ENCODE data around the gene CAMK1G. TPM values are rescaled to one million over a fixed set of nuclear protein-coding genes. Genes with fewer than 3 reads are reported as not detected.

CAMK1G gene
- total and polyA plus RNA-seq, 2 experiments from 2014 or later: 0.32 to 0.76 TPM

DNA sequence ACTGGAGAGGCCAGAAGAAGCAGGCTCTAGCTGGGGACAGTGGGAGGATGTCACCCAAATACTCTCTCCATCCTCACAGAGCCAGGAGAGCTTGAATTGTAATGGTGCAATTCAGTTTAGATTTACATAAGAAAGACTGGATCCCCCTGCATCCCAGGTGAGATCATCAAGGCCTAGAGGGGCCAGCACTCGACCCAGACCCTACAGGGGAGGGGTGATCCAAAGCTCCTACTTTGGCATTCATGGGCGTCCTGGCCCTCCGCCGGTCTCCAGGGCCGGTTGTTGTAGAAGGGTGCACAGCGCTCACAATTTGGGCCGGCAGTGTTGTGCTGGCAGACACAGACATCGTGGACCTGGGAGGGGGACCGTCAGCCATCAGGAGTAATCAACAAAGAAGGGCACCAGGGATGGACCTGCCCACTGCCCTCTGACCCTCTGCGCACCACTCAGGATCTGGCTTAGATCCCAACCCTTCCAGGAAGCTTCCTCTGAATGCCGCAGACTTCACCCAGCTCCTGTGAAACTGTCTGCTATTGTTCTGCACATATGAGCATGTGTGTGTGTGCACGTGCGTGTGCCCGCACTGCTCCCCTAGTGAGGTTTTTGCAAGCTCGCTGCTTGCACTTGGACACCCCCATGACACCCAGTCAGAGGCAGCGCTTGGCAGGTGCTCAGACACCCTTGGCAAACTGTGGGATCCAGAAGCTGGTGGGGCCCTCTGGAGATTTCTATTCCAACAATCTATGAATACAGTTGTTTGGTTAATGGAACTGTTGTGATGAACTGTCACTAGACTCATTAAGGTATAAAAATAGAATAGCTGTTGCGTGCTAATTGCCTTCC is 47.1 kb downstream of the CAMK1G start:
- ATAC-seq (peak; percentile 68), DNase-seq (ENCODE audit: low spot score) (peak; percentile 73)
- Histone ChIP-seq H3K4me1 (ENCODE audit: insufficient read depth) (peaks cover 15% of the 10 kb centered on the region), H3K27ac (ENCODE audit: low read depth) (no peak overlapping the region), H3F3A (replicated peaks; ENCODE audit: low read depth) (no peaks in the 10 kb centered on the region), H3K9me2 (ENCODE audit: insufficient read depth) (peaks cover 5% of the 10 kb centered on the region; the same call in 1 of the 2 replicates), H3K27me3 (ENCODE audit: insufficient read depth) (no peaks in the 10 kb centered on the region), H3K4me2 (peak overlapping the region; percentile 37), H3K79me2 (replicated peaks; ENCODE audit: insufficient read depth) (no peaks in the 10 kb centered on the region), H2AFZ (peak overlapping the region; percentile 2; the same call in 1 of the 2 replicates), H4K20me1 (replicated peaks; ENCODE audit: insufficient read depth) (no peaks in the 10 kb centered on the region), H3K4me3 (no peak overlapping the region), H3K36me3 (ENCODE audit: insufficient read depth) (no peaks in the 10 kb centered on the region)
- Mint-ChIP-seq H3K27ac (peak overlapping the region; percentile 36; the same call in 1 of the 2 replicates), H3K36me3 (ENCODE audit: low read depth) (no peaks in the 10 kb centered on the region), H3K4me1 (peaks cover 34% of the 10 kb centered on the region), H3K4me3 (no peak overlapping the region), H3K27me3 (ENCODE audit: insufficient read depth, low read depth, poor library complexity) (peaks cover 9% of the 10 kb centered on the region), H3K9me3 (no peaks in the 10 kb centered on the region; the same call in 2 of the 3 replicates)
- TF ChIP-seq, protein P1, sequence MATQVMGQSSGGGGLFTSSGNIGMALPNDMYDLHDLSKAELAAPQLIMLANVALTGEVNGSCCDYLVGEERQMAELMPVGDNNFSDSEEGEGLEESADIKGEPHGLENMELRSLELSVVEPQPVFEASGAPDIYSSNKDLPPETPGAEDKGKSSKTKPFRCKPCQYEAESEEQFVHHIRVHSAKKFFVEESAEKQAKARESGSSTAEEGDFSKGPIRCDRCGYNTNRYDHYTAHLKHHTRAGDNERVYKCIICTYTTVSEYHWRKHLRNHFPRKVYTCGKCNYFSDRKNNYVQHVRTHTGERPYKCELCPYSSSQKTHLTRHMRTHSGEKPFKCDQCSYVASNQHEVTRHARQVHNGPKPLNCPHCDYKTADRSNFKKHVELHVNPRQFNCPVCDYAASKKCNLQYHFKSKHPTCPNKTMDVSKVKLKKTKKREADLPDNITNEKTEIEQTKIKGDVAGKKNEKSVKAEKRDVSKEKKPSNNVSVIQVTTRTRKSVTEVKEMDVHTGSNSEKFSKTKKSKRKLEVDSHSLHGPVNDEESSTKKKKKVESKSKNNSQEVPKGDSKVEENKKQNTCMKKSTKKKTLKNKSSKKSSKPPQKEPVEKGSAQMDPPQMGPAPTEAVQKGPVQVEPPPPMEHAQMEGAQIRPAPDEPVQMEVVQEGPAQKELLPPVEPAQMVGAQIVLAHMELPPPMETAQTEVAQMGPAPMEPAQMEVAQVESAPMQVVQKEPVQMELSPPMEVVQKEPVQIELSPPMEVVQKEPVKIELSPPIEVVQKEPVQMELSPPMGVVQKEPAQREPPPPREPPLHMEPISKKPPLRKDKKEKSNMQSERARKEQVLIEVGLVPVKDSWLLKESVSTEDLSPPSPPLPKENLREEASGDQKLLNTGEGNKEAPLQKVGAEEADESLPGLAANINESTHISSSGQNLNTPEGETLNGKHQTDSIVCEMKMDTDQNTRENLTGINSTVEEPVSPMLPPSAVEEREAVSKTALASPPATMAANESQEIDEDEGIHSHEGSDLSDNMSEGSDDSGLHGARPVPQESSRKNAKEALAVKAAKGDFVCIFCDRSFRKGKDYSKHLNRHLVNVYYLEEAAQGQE (IDR thresholded peaks at IDR 0.05; ENCODE audit: unreplicated experiment): no peak
- TF ChIP-seq, protein P2, sequence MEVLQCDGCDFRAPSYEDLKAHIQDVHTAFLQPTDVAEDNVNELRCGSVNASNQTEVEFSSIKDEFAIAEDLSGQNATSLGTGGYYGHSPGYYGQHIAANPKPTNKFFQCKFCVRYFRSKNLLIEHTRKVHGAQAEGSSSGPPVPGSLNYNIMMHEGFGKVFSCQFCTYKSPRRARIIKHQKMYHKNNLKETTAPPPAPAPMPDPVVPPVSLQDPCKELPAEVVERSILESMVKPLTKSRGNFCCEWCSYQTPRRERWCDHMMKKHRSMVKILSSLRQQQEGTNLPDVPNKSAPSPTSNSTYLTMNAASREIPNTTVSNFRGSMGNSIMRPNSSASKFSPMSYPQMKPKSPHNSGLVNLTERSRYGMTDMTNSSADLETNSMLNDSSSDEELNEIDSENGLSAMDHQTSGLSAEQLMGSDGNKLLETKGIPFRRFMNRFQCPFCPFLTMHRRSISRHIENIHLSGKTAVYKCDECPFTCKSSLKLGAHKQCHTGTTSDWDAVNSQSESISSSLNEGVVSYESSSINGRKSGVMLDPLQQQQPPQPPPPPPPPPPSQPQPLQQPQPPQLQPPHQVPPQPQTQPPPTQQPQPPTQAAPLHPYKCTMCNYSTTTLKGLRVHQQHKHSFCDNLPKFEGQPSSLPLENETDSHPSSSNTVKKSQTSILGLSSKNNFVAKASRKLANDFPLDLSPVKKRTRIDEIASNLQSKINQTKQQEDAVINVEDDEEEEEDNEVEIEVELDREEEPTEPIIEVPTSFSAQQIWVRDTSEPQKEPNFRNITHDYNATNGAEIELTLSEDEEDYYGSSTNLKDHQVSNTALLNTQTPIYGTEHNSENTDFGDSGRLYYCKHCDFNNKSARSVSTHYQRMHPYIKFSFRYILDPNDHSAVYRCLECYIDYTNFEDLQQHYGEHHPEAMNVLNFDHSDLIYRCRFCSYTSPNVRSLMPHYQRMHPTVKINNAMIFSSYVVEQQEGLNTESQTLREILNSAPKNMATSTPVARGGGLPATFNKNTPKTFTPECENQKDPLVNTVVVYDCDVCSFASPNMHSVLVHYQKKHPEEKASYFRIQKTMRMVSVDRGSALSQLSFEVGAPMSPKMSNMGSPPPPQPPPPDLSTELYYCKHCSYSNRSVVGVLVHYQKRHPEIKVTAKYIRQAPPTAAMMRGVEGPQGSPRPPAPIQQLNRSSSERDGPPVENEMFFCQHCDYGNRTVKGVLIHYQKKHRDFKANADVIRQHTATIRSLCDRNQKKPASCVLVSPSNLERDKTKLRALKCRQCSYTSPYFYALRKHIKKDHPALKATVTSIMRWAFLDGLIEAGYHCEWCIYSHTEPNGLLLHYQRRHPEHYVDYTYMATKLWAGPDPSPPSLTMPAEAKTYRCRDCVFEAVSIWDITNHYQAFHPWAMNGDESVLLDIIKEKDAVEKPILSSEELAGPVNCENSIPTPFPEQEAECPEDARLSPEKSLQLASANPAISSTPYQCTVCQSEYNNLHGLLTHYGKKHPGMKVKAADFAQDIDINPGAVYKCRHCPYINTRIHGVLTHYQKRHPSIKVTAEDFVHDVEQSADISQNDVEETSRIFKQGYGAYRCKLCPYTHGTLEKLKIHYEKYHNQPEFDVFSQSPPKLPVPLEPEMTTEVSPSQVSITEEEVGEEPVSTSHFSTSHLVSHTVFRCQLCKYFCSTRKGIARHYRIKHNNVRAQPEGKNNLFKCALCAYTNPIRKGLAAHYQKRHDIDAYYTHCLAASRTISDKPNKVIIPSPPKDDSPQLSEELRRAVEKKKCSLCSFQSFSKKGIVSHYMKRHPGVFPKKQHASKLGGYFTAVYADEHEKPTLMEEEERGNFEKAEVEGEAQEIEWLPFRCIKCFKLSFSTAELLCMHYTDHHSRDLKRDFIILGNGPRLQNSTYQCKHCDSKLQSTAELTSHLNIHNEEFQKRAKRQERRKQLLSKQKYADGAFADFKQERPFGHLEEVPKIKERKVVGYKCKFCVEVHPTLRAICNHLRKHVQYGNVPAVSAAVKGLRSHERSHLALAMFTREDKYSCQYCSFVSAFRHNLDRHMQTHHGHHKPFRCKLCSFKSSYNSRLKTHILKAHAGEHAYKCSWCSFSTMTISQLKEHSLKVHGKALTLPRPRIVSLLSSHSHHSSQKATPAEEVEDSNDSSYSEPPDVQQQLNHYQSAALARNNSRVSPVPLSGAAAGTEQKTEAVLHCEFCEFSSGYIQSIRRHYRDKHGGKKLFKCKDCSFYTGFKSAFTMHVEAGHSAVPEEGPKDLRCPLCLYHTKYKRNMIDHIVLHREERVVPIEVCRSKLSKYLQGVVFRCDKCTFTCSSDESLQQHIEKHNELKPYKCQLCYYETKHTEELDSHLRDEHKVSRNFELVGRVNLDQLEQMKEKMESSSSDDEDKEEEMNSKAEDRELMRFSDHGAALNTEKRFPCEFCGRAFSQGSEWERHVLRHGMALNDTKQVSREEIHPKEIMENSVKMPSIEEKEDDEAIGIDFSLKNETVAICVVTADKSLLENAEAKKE (CRISPR knock-in tag; IDR thresholded peaks at IDR 0.05): peak; percentile 53; the same call in 1 of the 2 replicates
- TF ChIP-seq STAT1 (IDR thresholded peaks at IDR 0.05; ENCODE audit: unreplicated experiment): no peak
- TF ChIP-seq ZNF331 (CRISPR knock-in tag; IDR thresholded peaks at IDR 0.05; ENCODE audit: low read depth): no peak
- TF ChIP-seq POLR2AphosphoS5 (IDR thresholded peaks at IDR 0.05; ENCODE audit: low read depth): no peak
- TF ChIP-seq CREB1 (CRISPR knock-in tag; IDR thresholded peaks at IDR 0.05; ENCODE audit: low read depth): no peak
- TF ChIP-seq NANOG (IDR thresholded peaks at IDR 0.05; ENCODE audit: borderline replicate concordance): peak; percentile 62
- TF ChIP-seq, protein P3, sequence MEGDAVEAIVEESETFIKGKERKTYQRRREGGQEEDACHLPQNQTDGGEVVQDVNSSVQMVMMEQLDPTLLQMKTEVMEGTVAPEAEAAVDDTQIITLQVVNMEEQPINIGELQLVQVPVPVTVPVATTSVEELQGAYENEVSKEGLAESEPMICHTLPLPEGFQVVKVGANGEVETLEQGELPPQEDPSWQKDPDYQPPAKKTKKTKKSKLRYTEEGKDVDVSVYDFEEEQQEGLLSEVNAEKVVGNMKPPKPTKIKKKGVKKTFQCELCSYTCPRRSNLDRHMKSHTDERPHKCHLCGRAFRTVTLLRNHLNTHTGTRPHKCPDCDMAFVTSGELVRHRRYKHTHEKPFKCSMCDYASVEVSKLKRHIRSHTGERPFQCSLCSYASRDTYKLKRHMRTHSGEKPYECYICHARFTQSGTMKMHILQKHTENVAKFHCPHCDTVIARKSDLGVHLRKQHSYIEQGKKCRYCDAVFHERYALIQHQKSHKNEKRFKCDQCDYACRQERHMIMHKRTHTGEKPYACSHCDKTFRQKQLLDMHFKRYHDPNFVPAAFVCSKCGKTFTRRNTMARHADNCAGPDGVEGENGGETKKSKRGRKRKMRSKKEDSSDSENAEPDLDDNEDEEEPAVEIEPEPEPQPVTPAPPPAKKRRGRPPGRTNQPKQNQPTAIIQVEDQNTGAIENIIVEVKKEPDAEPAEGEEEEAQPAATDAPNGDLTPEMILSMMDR (conservative IDR thresholded peaks at IDR 0.05; ENCODE audit: low read depth in 2 of 2): no peak
- TF ChIP-seq JUNB (IDR thresholded peaks at IDR 0.05; ENCODE audit: unreplicated experiment): no peak
- TF ChIP-seq EZH2 (IDR thresholded peaks at IDR 0.05; ENCODE audit: low read depth, unreplicated experiment): no peak
- no peak for TF ChIP-seq EZH2phosphoT487 (IDR thresholded peaks at IDR 0.05; ENCODE audit: unreplicated experiment)
- TF ChIP-seq ZNF114 (CRISPR knock-in tag; IDR thresholded peaks at IDR 0.05): no peak
- TF ChIP-seq, protein P4, sequence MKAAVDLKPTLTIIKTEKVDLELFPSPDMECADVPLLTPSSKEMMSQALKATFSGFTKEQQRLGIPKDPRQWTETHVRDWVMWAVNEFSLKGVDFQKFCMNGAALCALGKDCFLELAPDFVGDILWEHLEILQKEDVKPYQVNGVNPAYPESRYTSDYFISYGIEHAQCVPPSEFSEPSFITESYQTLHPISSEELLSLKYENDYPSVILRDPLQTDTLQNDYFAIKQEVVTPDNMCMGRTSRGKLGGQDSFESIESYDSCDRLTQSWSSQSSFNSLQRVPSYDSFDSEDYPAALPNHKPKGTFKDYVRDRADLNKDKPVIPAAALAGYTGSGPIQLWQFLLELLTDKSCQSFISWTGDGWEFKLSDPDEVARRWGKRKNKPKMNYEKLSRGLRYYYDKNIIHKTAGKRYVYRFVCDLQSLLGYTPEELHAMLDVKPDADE (IDR thresholded peaks at IDR 0.05): no peak
